ENCODE results near the gene BPIFB4. TPM values are rescaled to one million over a fixed set of nuclear protein-coding genes. Genes with fewer than 3 reads are reported as not detected.

BPIFB4 gene
- total and polyA plus RNA-seq, 2 experiments from 2014 or later = not detected

DNA sequence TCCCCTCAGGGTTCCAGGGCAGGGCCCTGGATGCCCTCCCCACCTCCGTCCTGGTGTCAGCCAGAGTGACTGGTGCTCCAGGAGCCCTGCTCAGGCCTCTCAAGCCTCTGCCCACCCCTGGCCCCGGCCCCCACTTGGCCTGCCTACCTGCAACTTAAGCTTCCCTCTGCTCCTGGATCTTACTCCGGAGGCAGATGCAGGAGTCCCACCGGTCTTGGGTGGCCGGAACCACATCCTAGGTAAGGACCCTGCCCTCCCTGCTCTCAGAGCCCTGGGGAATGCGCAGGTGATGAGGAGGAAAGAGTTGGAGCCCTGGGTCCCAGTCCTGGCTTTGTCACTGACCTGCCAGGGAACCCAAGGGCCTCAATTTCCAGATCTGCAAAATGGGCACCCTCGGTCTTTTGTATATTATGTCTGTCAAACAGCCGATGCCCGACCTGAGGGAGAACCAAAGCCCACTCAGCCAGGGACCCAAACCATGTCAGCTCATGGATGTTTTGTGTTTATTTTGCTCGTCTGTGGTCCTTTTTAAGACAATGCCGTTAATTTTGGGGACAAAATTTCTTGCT, 54.0 kb downstream of the BPIFB4 start (continued):
- no peak for TF ChIP-seq ZNF462 (CRISPR knock-in tag; IDR thresholded peaks at IDR 0.05)
- no peak for TF ChIP-seq ZNF331 (CRISPR knock-in tag; IDR thresholded peaks at IDR 0.05; ENCODE audit: low read depth)
- no peak for TF ChIP-seq STAT1 (IDR thresholded peaks at IDR 0.05; ENCODE audit: unreplicated experiment)
- no peak for TF ChIP-seq ZNF114 (CRISPR knock-in tag; IDR thresholded peaks at IDR 0.05)
- TF ChIP-seq, protein P1, sequence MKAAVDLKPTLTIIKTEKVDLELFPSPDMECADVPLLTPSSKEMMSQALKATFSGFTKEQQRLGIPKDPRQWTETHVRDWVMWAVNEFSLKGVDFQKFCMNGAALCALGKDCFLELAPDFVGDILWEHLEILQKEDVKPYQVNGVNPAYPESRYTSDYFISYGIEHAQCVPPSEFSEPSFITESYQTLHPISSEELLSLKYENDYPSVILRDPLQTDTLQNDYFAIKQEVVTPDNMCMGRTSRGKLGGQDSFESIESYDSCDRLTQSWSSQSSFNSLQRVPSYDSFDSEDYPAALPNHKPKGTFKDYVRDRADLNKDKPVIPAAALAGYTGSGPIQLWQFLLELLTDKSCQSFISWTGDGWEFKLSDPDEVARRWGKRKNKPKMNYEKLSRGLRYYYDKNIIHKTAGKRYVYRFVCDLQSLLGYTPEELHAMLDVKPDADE (IDR thresholded peaks at IDR 0.05) = no peak
- TF ChIP-seq POLR2AphosphoS5 (IDR thresholded peaks at IDR 0.05; ENCODE audit: low read depth) = no peak
- TF ChIP-seq, protein P2, sequence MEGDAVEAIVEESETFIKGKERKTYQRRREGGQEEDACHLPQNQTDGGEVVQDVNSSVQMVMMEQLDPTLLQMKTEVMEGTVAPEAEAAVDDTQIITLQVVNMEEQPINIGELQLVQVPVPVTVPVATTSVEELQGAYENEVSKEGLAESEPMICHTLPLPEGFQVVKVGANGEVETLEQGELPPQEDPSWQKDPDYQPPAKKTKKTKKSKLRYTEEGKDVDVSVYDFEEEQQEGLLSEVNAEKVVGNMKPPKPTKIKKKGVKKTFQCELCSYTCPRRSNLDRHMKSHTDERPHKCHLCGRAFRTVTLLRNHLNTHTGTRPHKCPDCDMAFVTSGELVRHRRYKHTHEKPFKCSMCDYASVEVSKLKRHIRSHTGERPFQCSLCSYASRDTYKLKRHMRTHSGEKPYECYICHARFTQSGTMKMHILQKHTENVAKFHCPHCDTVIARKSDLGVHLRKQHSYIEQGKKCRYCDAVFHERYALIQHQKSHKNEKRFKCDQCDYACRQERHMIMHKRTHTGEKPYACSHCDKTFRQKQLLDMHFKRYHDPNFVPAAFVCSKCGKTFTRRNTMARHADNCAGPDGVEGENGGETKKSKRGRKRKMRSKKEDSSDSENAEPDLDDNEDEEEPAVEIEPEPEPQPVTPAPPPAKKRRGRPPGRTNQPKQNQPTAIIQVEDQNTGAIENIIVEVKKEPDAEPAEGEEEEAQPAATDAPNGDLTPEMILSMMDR (conservative IDR thresholded peaks at IDR 0.05; ENCODE audit: low read depth in 2 of 2) = no peak

Data from GM23338 (cell line).